Calu3 (cell line): ENCODE measurements around the gene HSPB8. TPM values are rescaled to one million over a fixed set of nuclear protein-coding genes. Genes with fewer than 3 reads are reported as not detected.

ENCODE experiments used
- BruUV-seq: library from RNA; stranded (reverse); fragments of 400-500 nt; replicated peaks from 2 replicates; lab custom pipeline; 2021; lab: Mats Ljungman, UMichigan
- CTCF ChIA-PET: fragments of 300-600 bp; sonication (Branson Sonifier 250); formaldehyde crosslinking; loops from one replicate; lab custom pipeline; 2022; ENCODE audit warnings: antibody characterized with exemption; lab: Charles Lee
- DNase-seq: peaks from one replicate; pipeline ENCODE4 v3.0.0; 2022
- H3K27ac Mint-ChIP-seq: one replicate; pipeline ENCODE4 v1.8.0; 2022; ENCODE audit warnings: mixed read lengths; ENCODE audit not compliant: unreplicated experiment
- H3K27me3 Mint-ChIP-seq: one replicate; pipeline ENCODE4 v1.8.0; 2022; ENCODE audit warnings: mixed read lengths; ENCODE audit not compliant: unreplicated experiment
- H3K36me3 Mint-ChIP-seq: one replicate; pipeline ENCODE4 v1.8.0; 2022; ENCODE audit warnings: mild to moderate bottlenecking, moderate library complexity, mixed read lengths; ENCODE audit not compliant: insufficient read depth, unreplicated experiment
- H3K4me1 Mint-ChIP-seq: one replicate; pipeline ENCODE4 v1.8.0; 2022; ENCODE audit warnings: mild to moderate bottlenecking, low read depth, mixed read lengths; ENCODE audit not compliant: unreplicated experiment
- H3K4me3 Mint-ChIP-seq: one replicate; pipeline ENCODE4 v1.8.0; 2022; ENCODE audit warnings: mild to moderate bottlenecking, low read depth, moderate library complexity, mixed read lengths; ENCODE audit not compliant: unreplicated experiment
- H3K9me3 Mint-ChIP-seq: one replicate; pipeline ENCODE4 v1.8.0; 2022; ENCODE audit warnings: low read depth, mixed read lengths; ENCODE audit not compliant: unreplicated experiment
- CTCF ChIP-seq: fragments of 200-600 bp; IDR thresholded peaks from one replicate; pipeline ENCODE4 v1.8.0; 2022; ENCODE audit warnings: antibody characterized with exemption; ENCODE audit not compliant: unreplicated experiment
- intact Hi-C: fragments of 100-400 bp; cut with micrococcal nuclease; formaldehyde crosslinking; loops from one replicate; pipeline ENCODE4 v1.10.0; 2022; ENCODE audit not compliant: unreplicated experiment
- total RNA-seq: library from RNA; stranded (reverse); gene quantifications from 2 replicates; pipeline ENCODE4 v1.2.3, GENCODE V29; 2022

Gene HSPB8
- total RNA-seq, 1 experiment from 2014 or later, result 2.0 TPM

GRCh38 chr12:119158402-119158801 lies 20.3 kb upstream of the HSPB8 start:
- BruUV-seq, result no TSS peak
- H3K9me3 Mint-ChIP-seq, result no peaks in the 10 kb centered on the region
- H3K36me3 Mint-ChIP-seq, result no peaks in the 10 kb centered on the region
- H3K4me3 Mint-ChIP-seq, result no peak overlapping the region
- H3K27me3 Mint-ChIP-seq, result peaks cover 69% of the 10 kb centered on the region
- DNase-seq, result no peak
- no peak for TF ChIP-seq CTCF
- intact Hi-C loops, result no loop called here
- H3K27ac Mint-ChIP-seq, result no peak overlapping the region
- H3K4me1 Mint-ChIP-seq, result no peaks in the 10 kb centered on the region
- CTCF ChIA-PET, result no interaction called here

- Mint-ChIP-seq H3K4me1 (no peaks in the 10 kb centered on the region), H3K9me3 (no peaks in the 10 kb centered on the region), H3K27me3 (peaks cover 83% of the 10 kb centered on the region), H3K36me3 (no peaks in the 10 kb centered on the region), H3K4me3 (no peak overlapping the region), H3K27ac (no peak overlapping the region)
- TF ChIP-seq CTCF, result no peak
- no TSS peak for BruUV-seq
- DNase-seq, result no peak
- intact Hi-C loops, result no loop called here
- CTCF ChIA-PET, result interaction anchor here (0.6 kb wide), 1 partner anchor 76 kb away, joined by 3 read pairs; no protein-coding TSS in a partner anchor
Observed at GRCh38 chr12:119159844-119160243, 18.9 kb upstream of the HSPB8 start.

- no peak for TF ChIP-seq CTCF
- Mint-ChIP-seq H3K27ac (no peak overlapping the region), H3K27me3 (peaks cover 71% of the 10 kb centered on the region), H3K4me3 (no peak overlapping the region), H3K36me3 (no peaks in the 10 kb centered on the region), H3K4me1 (peaks cover 41% of the 10 kb centered on the region), H3K9me3 (peaks cover 2% of the 10 kb centered on the region)
- intact Hi-C loops, result no loop called here
- DNase-seq, result no peak
- BruUV-seq, result no TSS peak
- CTCF ChIA-PET, result interaction anchor here (0.7 kb wide), 1 partner anchor 1943 kb away, joined by 3 read pairs; no protein-coding TSS in a partner anchor
Observed at GRCh38 chr12:119167902-119168301, 10.8 kb upstream of the HSPB8 start.

- Mint-ChIP-seq H3K27me3 (peaks cover 65% of the 10 kb centered on the region), H3K4me3 (no peak overlapping the region), H3K9me3 (peaks cover 2% of the 10 kb centered on the region), H3K27ac (no peak overlapping the region), H3K36me3 (no peaks in the 10 kb centered on the region), H3K4me1 (peaks cover 41% of the 10 kb centered on the region)
- CTCF ChIA-PET, result no interaction called here
- intact Hi-C loops, result no loop called here
- no TSS peak for BruUV-seq
- no peak for TF ChIP-seq CTCF
- no peak for DNase-seq
Observed at GRCh38 chr12:119168721-119169120, 10.0 kb upstream of the HSPB8 start.
